NCI-H82 (cell line): Measurements from ENCODE around the gene DOCK4.
A peak's percentile ranks its signal among the peaks of the same experiment; 100 is the strongest.

ENCODE experiments used
- DNase-seq: peaks from one replicate; lab custom pipeline; 2025; lab: John Stamatoyannopoulos, UW

The DOCK4 gene

GRCh38 chr7:111803015-111803758 lies 403.0 kb downstream of the DOCK4 start:
- no peak for DNase-seq

GRCh38 chr7:111802194-111802772 lies 403.9 kb downstream of the DOCK4 start:
- no peak for DNase-seq

GRCh38 chr7:111801277-111801676 lies 404.9 kb downstream of the DOCK4 start:
- DNase-seq: no peak

GRCh38 chr7:111796671-111797070 lies 409.5 kb downstream of the DOCK4 start:
- no peak for DNase-seq

- DNase-seq: no peak
These were observed 416.3 kb downstream of the DOCK4 start for GRCh38 chr7:111789870-111790269.

- no peak for DNase-seq
These were observed 417.2 kb downstream of the DOCK4 start for GRCh38 chr7:111789048-111789320.

GRCh38 chr7:111788286-111789047 lies 417.7 kb downstream of the DOCK4 start:
- peak; percentile 92 for DNase-seq

GRCh38 chr7:111787741-111788140 lies 418.5 kb downstream of the DOCK4 start:
- no peak for DNase-seq

GRCh38 chr7:111787099-111787498 lies 419.1 kb downstream of the DOCK4 start:
- DNase-seq: no peak

GRCh38 chr7:111785076-111785475 lies 421.1 kb downstream of the DOCK4 start:
- no peak for DNase-seq

GRCh38 chr7:111784296-111784695 lies 421.9 kb downstream of the DOCK4 start:
- DNase-seq: peak; percentile 4

GRCh38 chr7:111783854-111784253 lies 422.3 kb downstream of the DOCK4 start:
- no peak for DNase-seq

- no peak for DNase-seq
These were observed 425.7 kb downstream of the DOCK4 start for GRCh38 chr7:111780527-111780926.

GRCh38 chr7:111775206-111775605 lies 431.0 kb downstream of the DOCK4 start:
- DNase-seq: no peak

- DNase-seq: no peak
These were observed 433.5 kb downstream of the DOCK4 start for GRCh38 chr7:111772716-111773115.

GRCh38 chr7:111771638-111772037 lies 434.6 kb downstream of the DOCK4 start:
- no peak for DNase-seq

- no peak for DNase-seq
These were observed 436.1 kb downstream of the DOCK4 start for GRCh38 chr7:111770116-111770515.

GRCh38 chr7:111765751-111766643 lies 440.2 kb downstream of the DOCK4 start:
- no peak for DNase-seq

GRCh38 chr7:111763221-111763801 lies 442.9 kb downstream of the DOCK4 start:
- peak; percentile 84 for DNase-seq

- no peak for DNase-seq
These were observed 443.4 kb downstream of the DOCK4 start for GRCh38 chr7:111762799-111763198.

GRCh38 chr7:111762211-111762610 lies 444.0 kb downstream of the DOCK4 start:
- no peak for DNase-seq

GRCh38 chr7:111760043-111760442 lies 446.2 kb downstream of the DOCK4 start:
- DNase-seq: no peak
